A549 (cell line): ENCODE data around the gene ABCA3. TPM values are rescaled to one million over a fixed set of nuclear protein-coding genes. Genes with fewer than 3 reads are reported as not detected.

Experiments used
- ATAC-seq, 2 experiments: fragments of 200-7000 bp in 1 of 2; fragments of >200 bp in 1 of 2; cut with Nextera tagmentation in 1 of 2; cut with Tn5 transposase in 1 of 2; 3 replicates each; pipeline versions ENCODE4 v1.8.0 to v1.9.1; 2018 to 2020; ENCODE audit warnings: mild to moderate bottlenecking in 1 of 2, moderate library complexity in 1 of 2
- CTCF ChIA-PET: fragments of 300-600 bp; sonication (Branson Sonifier 250); formaldehyde crosslinking; extraction: SDS; loops from one replicate; lab custom pipeline; 2021; ENCODE audit warnings: antibody characterized with exemption, inconsistent platforms; lab: Yijun Ruan, JAX
- POLR2A ChIA-PET: fragments of 350-600 bp; formaldehyde crosslinking; extraction: SDS; loops from one replicate; lab custom pipeline; 2021; ENCODE audit warnings: antibody characterized with exemption, inconsistent platforms; lab: Yijun Ruan, JAX
- DNase-seq, 2 experiments: peaks; one replicate each; pipeline versions ENCODE4 v3.0.0 to v3.0.0-alpha.2; 2011 to 2016; ENCODE audit warnings: low read depth in 1 of 2, low spot score in 1 of 2
- FAIRE-seq: peaks from 2 replicates; lab custom pipeline; 2011; peaks lifted over from hg19 to GRCh38; lab: Jason Lieb, UNC
- H3K27ac ChIP-seq, 2 experiments: fragments of >200 bp; sonication (Bioruptor Twin); formaldehyde crosslinking; 3 replicates each; pipeline ENCODE4 v1.5.1; 2016 to 2017
- H3K4me1 ChIP-seq: fragments of >200 bp; sonication (Bioruptor Twin); formaldehyde crosslinking; 3 replicates; pipeline ENCODE4 v1.6.1; 2016
- H3K4me2 ChIP-seq: fragments of >200 bp; sonication (Bioruptor Twin); formaldehyde crosslinking; 3 replicates; pipeline ENCODE4 v1.6.1; 2016
- H3K4me3 ChIP-seq: fragments of >200 bp; sonication (Bioruptor Twin); formaldehyde crosslinking; 3 replicates; pipeline ENCODE4 v1.5.1; 2016
- H3K9me3 ChIP-seq: fragments of >200 bp; sonication (Bioruptor Twin); formaldehyde crosslinking; 3 replicates; pipeline ENCODE4 v1.6.1; 2016
- CBX2 ChIP-seq: fragments of 200-600 bp; sonication (generic); IDR thresholded peaks from 2 replicates; pipeline ENCODE4 v1.6.1; 2016; ENCODE audit warnings: low read depth, mild to moderate bottlenecking, borderline replicate concordance
- CBX8 ChIP-seq: fragments of 200-600 bp; sonication (generic); IDR thresholded peaks from 2 replicates; pipeline ENCODE4 v1.6.1; 2016
- CHD2 ChIP-seq: fragments of 150-350 bp; IDR thresholded peaks from 2 replicates; pipeline ENCODE4 v1.6.1; 2014; ENCODE audit warnings: low read length; ENCODE audit not compliant: partially characterized antibody
- CHD4 ChIP-seq: fragments of 200-600 bp; sonication (generic); IDR thresholded peaks from 2 replicates; pipeline ENCODE4 v1.6.1; 2016; ENCODE audit warnings: antibody characterized with exemption, mild to moderate bottlenecking, borderline replicate concordance
- EHF ChIP-seq: fragments of 250-450 bp; sonication (Bioruptor Pico); IDR thresholded peaks from 2 replicates; pipeline ENCODE4 v1.5.0; 2020; ENCODE audit warnings: mild to moderate bottlenecking
- EHMT2 ChIP-seq: fragments of 200-600 bp; sonication (generic); IDR thresholded peaks from 2 replicates; pipeline ENCODE4 v1.6.1; 2016; ENCODE audit warnings: antibody characterized with exemption, low read depth, mild to moderate bottlenecking, moderate library complexity
- FOSL2 ChIP-seq, 2 experiments: fragments of 450-650 bp in 1 of 2; fragments of >200 bp in 1 of 2; sonication (Bioruptor Twin) in 1 of 2; formaldehyde crosslinking; IDR thresholded peaks; 2 replicates each; pipeline versions ENCODE4 v1.5.0 to v1.6.1; 2016 to 2020; ENCODE audit warnings: mild to moderate bottlenecking in 1 of 2, moderate library complexity in 1 of 2
- FOXS1 ChIP-seq: fragments of 250-450 bp; sonication (Bioruptor Pico); IDR thresholded peaks from 2 replicates; pipeline ENCODE4 v1.5.0; 2020; ENCODE audit warnings: mild to moderate bottlenecking, moderate library complexity
- HDAC2 ChIP-seq: fragments of 200-600 bp; sonication (generic); IDR thresholded peaks from 2 replicates; pipeline ENCODE4 v1.6.1; 2016
- HOXA7 ChIP-seq: fragments of 250-450 bp; sonication (Bioruptor Pico); IDR thresholded peaks from 2 replicates; pipeline ENCODE4 v1.5.0; 2020; ENCODE audit warnings: mild to moderate bottlenecking, moderate library complexity
- JUN ChIP-seq, 2 experiments: fragments of >200 bp; sonication (Bioruptor Twin); formaldehyde crosslinking; IDR thresholded peaks; 2 replicates in 1 of 2; 3 replicates in 1 of 2; pipeline ENCODE4 v1.6.1; 2016 to 2017
- KDM5A ChIP-seq: fragments of 200-600 bp; sonication (generic); IDR thresholded peaks from 2 replicates; pipeline ENCODE4 v1.6.1; 2016; ENCODE audit warnings: antibody characterized with exemption, mild to moderate bottlenecking
- NFE2L2 ChIP-seq: fragments of 150-350 bp; conservative IDR thresholded peaks from 2 replicates; pipeline ENCODE4 v1.6.1; 2014; ENCODE audit warnings: low read length
- POLR2A ChIP-seq: IDR thresholded peaks from 2 replicates; pipeline ENCODE4 v1.6.1; 2012; ENCODE audit warnings: mild to moderate bottlenecking, low read length
- RFX5 ChIP-seq: fragments of 450-650 bp; IDR thresholded peaks from 2 replicates; pipeline ENCODE4 v1.7.1; 2014; ENCODE audit warnings: antibody characterized with exemption, mild to moderate bottlenecking, moderate library complexity
- TFCP2L1 ChIP-seq: fragments of 250-450 bp; sonication (Bioruptor Pico); IDR thresholded peaks from 2 replicates; pipeline ENCODE4 v1.5.0; 2021; ENCODE audit warnings: mild to moderate bottlenecking
- ZSCAN20 ChIP-seq: fragments of 250-450 bp; sonication (Bioruptor Pico); IDR thresholded peaks from 2 replicates; pipeline ENCODE4 v1.8.0; 2022; ENCODE audit warnings: mild to moderate bottlenecking, moderate library complexity
- WGBS: methylation state at CpG from one replicate; pipeline ENCODE4 v1.1.6; 2017; ENCODE audit errors: missing lambda C conversion rate; 5-methylcytosine and 5-hydroxymethylcytosine counted together
- polyA plus RNA-seq, 4 experiments: library from polyadenylated mRNA; depleted of rRNA in 3 of 4; stranded (reverse); fragments of >200 nt; fragmentation: RNase III in 1 of 4; extraction: RNeasy Plus Mini Kit Qiagen cat#74134 plus additional on column Dnase treatment in 1 of 4; gene quantifications; 2 replicates in 3 of 4; 3 replicates in 1 of 4; pipeline ENCODE4 v1.2.3, GENCODE V29; 2011 to 2017
- TF ChIP-seq, protein P1 (sequence below): IDR thresholded peaks from 2 replicates; pipeline ENCODE4 v1.6.1; 2012
- TF ChIP-seq, protein P2 (sequence below): fragments of >200 bp; sonication (Bioruptor Twin); formaldehyde crosslinking; IDR thresholded peaks from 3 replicates; pipeline ENCODE4 v1.5.1; 2016
- TF ChIP-seq, protein P3 (sequence below): fragments of 250-450 bp; sonication (Bioruptor Pico); IDR thresholded peaks from 2 replicates; pipeline ENCODE4 v1.5.0; 2020; ENCODE audit warnings: low read depth, mild to moderate bottlenecking, moderate library complexity

ABCA3 gene
- polyA plus RNA-seq, 2 of the 4 experiments (the other 2 are of a cell fraction), result 6.4 to 9.9 TPM

DNA sequence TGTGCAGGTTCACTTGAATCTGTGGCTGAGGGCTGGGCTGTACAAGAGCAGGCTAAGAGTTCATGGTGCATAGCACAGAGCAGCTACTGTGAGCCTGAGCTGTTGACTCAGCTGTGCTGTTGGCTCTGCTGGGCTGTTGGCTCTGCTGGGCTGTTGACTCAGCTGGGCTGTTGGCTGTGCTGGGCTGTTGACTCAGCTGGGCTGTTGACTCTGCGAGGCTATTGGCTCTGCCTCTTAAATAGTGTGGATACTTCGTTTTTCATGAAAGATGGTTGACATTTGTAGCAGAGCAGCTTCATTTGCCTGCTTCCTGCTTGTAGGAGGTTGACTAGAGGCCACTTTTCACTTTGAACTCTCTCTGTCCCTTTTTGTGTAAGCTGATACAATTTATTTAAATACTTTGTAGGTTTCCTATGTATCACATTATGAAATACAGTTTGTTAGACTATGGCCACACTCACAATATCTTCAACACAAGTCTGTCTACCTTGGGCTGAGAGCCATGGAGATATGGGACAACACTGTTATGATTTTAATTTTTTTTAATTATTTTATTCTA is 48.4 kb upstream of the ABCA3 start:
- TF ChIP-seq, protein P1, sequence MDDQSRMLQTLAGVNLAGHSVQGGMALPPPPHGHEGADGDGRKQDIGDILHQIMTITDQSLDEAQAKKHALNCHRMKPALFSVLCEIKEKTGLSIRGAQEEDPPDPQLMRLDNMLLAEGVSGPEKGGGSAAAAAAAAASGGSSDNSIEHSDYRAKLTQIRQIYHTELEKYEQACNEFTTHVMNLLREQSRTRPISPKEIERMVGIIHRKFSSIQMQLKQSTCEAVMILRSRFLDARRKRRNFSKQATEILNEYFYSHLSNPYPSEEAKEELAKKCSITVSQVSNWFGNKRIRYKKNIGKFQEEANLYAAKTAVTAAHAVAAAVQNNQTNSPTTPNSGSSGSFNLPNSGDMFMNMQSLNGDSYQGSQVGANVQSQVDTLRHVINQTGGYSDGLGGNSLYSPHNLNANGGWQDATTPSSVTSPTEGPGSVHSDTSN, result peak; percentile 78
- TF ChIP-seq EHMT2 (no peak), CBX2 (no peak), CHD4 (no peak), FOXS1 (CRISPR knock-in tag) (peak; percentile 28; the same call in 1 of the 2 replicates)
- TF ChIP-seq, protein P2, sequence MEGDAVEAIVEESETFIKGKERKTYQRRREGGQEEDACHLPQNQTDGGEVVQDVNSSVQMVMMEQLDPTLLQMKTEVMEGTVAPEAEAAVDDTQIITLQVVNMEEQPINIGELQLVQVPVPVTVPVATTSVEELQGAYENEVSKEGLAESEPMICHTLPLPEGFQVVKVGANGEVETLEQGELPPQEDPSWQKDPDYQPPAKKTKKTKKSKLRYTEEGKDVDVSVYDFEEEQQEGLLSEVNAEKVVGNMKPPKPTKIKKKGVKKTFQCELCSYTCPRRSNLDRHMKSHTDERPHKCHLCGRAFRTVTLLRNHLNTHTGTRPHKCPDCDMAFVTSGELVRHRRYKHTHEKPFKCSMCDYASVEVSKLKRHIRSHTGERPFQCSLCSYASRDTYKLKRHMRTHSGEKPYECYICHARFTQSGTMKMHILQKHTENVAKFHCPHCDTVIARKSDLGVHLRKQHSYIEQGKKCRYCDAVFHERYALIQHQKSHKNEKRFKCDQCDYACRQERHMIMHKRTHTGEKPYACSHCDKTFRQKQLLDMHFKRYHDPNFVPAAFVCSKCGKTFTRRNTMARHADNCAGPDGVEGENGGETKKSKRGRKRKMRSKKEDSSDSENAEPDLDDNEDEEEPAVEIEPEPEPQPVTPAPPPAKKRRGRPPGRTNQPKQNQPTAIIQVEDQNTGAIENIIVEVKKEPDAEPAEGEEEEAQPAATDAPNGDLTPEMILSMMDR, result no peak
- TF ChIP-seq, protein P3, sequence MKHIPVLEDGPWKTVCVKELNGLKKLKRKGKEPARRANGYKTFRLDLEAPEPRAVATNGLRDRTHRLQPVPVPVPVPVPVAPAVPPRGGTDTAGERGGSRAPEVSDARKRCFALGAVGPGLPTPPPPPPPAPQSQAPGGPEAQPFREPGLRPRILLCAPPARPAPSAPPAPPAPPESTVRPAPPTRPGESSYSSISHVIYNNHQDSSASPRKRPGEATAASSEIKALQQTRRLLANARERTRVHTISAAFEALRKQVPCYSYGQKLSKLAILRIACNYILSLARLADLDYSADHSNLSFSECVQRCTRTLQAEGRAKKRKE (CRISPR knock-in tag), result peak; percentile 44; the same call in 1 of the 2 replicates
- FAIRE-seq (no peak), ATAC-seq (peak; percentile 50; a peak in 4 of 6 replicates), DNase-seq (peak in 1 of 2 experiments; percentile 30)
- WGBS, result 8% methylated on average over 2 of the region's 2 CpGs
- Histone ChIP-seq H3K9me3 (0 out of 3 replicates have a peak, but pooled peaks cover 8% of the 10 kb centered on the region), H3K4me2 (no peak overlapping the region), H3K27ac (no peak overlapping the region), H3K4me1 (no peaks in the 10 kb centered on the region), H3K4me3 (no peak overlapping the region)
- ChIA-PET POLR2A (no interaction called here), CTCF (interaction anchor here (0.9 to 2.1 kb wide), 3 partner anchors 12 to 112 kb away, joined by 3 to 7 read pairs (median 4); no protein-coding TSS in a partner anchor)

DNA sequence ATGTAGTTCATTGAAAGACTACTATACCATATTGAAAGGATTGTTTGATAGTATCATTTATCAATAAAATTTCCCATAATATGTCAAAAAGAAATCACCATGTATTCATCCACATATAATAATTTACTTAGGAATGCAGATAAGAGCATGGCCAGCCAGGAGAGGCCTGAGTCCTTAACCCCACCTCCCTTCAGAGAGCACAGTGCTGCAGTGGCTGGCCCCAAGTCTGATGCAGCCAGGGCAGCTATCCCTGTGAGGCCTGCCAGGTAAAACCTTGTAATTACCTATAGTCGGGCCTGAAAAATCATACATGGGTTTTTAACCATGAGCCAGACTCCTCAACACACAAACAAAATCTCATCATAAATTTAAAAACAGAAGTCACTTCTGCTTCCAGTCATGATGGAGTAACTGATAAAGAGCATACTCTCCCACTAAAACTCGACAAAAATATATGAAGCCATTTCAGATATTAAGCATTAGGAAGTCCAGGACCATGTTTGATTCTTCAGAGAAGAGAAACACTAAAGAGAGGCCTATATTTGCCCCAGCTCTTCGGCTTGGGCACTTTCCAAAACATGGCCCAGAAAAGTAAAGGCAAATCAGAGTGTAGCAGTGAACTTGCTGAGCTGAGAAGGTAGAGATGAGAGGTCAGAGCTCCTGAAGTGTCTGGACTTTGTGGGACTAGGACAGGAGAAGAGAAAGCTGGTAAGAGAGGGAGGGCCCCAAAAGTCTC is 47.8 kb upstream of the ABCA3 start:
- Histone ChIP-seq H3K4me2 (no peak overlapping the region), H3K27ac (no peak overlapping the region), H3K9me3 (0 out of 3 replicates have a peak, but pooled peaks cover 8% of the 10 kb centered on the region), H3K4me3 (no peak overlapping the region), H3K4me1 (no peaks in the 10 kb centered on the region)
- ATAC-seq (no peak), DNase-seq (no peak), FAIRE-seq (no peak)
- no peak for TF ChIP-seq HOXA7
- no peak for TF ChIP-seq EHF (CRISPR knock-in tag)
- TF ChIP-seq CHD2, result no peak
- no peak for TF ChIP-seq ZSCAN20
- TF ChIP-seq JUN (IDR thresholded peaks at IDR 0.05), result no peak
- TF ChIP-seq, protein P2, result no peak
- TF ChIP-seq CHD4, result no peak
- no peak for TF ChIP-seq HDAC2
- no peak for TF ChIP-seq CBX8
- TF ChIP-seq, protein P1, result no peak
- TF ChIP-seq POLR2A, result no peak
- no peak for TF ChIP-seq NFE2L2
- no peak for TF ChIP-seq FOSL2 (IDR thresholded peaks at IDR 0.05)
- no peak for TF ChIP-seq FOSL2 (CRISPR knock-in tag; IDR thresholded peaks at IDR 0.05)
- TF ChIP-seq TFCP2L1 (CRISPR knock-in tag), result no peak
- TF ChIP-seq KDM5A, result no peak
- no peak for TF ChIP-seq RFX5
- 39% methylated on average over 3 of the region's 3 CpGs for WGBS
- ChIA-PET POLR2A (no interaction called here), CTCF (interaction anchor here (0.9 to 2.1 kb wide), 3 partner anchors 13 to 113 kb away, joined by 3 to 7 read pairs (median 4); no protein-coding TSS in a partner anchor)
